ENCODE measurements around the gene CNIH2.

The CNIH2 gene

DNA sequence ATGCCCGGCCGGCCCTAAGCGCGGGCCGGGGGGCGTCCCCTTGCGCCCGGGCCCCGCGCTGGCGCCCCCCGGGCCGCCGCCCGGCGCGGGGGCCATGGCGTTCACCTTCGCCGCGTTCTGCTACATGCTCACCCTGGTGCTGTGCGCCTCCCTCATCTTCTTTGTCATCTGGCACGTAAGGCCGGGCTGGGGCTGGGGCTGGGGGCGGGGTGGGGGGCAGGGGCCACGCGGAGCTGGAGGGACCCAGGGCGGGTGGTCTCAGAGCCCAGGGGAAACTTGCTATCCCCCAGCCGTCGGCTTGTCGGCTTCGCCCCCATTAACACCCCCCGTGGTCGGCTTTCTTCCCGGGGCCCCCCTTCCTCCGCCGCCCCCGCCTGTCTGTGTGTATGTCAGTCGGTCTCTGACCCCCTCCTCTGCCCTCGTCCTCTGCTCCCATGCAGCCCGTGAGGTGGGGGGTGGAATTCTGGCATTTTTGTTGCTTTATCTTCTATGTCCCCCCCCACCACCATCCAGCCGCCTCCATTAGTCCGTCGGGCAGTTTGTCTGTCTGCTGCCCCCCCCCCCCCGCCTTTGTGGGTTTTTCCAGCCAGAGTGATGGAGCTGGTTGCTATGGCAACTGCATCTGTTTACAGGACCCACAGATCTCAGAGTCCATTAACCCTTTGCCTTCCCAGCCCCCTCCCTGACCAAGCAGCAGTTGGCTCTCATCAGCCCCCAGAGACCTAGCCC, 552 bp downstream of the CNIH2 start:
- DNase-seq = no peak

DNA sequence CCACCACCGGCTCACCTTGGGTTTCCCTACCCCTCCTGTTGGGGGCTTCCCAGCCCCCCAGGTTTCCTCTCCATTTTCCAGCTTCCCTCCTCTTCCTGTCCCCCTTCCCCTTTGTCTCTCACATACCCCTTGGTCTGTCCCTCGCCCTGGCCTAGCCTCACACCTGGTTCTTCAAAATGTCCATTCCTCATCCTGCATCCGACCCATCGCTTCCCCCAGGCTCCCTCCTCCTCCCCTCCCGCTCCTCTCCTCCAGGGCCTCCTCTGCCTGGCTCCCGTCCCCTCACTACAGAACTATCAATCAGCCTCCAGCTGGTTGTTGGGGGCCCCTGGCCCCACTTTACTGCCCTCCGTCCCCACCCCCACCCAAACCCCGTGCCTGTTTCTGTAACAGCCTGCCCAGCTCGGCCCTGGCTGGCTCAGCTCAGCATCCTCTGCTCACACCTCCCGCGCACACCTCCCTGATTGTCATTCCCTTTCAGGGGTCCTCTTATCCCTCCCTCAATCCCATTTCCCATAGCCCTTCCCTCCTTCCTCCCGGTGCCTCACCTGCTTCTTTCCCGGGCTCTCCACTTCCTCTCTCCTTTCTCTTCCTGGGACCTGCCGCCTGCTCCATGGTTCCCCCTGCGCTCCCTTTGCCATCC, 1.2 kb downstream of the CNIH2 start:
- DNase-seq = no peak

DNA sequence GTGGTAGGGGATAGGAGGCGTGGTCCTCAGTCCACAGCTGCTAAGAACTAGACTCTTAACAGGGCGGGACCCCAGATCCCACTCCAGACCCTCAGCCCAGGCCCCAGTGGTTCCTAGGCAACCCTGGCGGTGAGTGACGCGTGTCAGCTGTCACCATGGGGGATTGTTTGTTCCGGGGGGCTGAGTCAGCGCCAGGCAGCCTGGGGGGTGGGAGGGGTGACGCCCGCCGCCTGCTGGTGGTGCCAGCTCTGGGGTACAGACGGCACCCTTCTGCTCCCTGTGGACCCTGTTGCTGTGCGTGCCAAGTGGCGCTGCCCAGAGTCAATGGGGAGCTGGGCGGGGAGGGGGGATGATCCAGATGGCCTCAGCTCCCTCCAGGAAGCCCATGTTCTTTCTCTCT, 2.5 kb downstream of the CNIH2 start:
- DNase-seq = peak; percentile 44

DNA sequence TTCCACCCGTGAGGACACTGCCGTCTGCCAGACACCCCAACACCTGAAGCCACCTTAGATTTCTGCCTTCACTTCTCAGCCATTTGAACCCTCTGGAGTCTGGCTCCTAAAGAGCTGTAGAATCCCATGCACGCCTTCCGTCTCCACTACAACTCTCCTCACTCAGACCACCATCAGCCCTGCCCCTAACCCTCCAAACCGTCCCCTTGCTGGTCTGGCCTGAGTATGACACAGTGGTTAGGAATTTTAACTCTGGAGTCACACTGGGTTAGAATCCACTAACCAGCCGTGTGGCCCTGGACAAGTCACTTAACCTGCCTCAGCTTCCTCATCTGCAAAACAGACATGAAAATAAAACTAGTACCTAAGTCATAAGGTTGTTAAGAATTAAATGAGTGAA, 3.0 kb downstream of the CNIH2 start:
- no peak for DNase-seq

DNA sequence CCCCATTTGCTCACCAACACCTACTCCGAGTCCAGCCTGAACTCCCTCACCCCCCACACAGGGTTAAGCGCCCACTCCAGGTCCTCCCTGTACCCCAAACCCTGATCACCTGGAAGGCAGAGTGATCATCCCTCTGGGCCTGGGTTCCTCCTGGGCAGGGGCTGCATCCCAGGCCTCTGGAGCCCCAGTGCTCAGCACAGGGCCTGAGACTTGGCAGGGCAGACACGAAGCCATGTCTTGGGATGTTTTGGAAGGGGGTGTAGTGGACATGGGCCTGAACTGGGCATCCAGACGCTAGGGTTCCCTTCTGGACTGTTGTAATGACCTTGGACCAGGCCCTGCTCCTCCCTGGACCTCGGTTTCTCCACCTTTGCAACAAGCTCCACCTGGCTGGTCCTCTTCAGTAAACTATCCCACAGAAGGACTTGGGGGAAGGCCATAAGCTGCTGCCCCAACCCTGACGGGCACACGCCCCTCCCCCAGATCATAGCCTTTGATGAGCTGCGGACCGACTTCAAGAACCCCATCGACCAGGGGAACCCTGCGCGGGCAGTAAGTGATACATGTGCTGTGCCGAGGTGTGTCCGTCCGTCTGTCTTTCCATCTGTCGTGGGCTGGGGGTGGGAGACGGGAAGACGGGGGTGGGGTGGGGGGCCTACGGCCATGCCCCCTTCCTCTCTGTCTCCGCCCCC, 3.9 kb downstream of the CNIH2 start:
- no peak for DNase-seq

DNA sequence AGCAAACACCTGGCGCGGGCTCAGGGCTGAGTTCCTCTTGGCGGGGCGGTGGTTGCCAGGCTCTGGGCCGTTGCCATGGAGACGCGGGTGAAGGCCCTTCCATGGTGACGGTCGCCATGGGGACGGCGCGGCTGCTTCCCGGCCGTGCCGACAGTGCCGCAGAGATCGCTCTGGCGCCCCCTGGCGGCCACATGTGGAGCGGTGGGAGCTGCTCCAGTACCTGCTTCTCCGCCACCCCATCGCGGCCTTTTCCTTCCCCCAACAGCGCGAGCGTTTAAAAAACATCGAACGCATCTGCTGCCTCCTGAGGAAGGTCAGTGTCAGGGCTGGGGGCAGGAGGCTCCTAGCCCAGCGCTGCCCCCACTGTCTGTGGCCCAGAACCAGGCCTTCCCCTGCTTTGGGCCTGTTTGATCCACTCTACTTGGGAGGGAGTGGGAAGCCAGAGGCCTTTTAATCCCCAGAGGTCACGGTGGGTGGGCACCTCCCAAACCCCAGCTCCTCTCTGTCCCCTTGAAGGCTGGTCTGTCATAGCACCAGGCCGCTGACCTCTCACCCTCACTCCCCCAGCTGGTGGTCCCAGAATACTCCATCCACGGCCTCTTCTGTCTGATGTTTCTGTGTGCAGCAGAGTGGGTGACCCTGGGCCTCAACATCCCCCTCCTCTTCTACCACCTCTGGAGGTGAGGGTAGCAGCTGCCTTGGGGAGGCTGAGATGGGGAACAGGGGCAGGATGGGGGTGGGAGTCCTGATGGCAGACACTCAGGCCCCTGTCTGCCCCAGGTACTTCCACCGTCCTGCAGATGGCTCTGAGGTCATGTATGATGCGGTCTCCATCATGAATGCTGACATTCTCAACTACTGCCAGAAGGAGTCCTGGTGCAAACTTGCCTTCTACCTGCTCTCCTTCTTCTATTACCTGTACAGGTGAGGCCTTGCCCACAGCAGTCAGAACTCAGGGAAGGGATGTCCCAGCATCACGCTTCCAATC, 4.8 kb downstream of the CNIH2 start:
- DNase-seq = peak; percentile 69

DNA sequence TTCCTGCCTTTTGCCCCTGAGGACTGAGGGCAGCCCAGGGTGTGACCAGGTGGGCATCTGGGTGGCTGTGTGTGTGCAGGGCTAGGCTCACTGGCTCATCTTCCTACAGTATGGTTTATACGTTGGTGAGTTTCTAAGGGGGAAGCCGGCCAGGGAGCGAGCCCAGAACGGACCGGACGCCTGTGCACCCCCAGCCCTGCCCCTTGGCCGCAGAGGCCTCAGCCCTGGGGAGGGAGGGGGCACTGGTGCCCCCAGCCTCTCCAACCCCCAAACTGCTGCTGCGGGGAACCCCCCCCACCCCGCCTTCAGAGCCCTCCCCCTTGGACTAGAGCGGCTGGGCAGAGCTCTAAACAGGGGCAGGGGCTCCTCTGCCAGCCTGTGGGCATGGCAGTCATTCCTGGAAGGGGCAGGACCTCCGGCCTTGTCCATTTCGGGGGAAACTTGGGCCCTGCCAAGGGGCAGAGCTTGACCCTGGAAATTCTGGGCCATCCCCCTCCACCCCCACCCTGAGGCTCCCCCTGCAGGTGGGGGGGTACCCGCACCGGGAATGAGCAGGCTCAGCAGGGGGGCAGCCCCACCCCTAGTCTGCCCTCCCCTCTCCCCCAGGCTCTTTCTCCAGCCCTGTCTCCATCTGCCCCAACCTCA, 5.6 kb downstream of the CNIH2 start:
- DNase-seq = no peak

DNA sequence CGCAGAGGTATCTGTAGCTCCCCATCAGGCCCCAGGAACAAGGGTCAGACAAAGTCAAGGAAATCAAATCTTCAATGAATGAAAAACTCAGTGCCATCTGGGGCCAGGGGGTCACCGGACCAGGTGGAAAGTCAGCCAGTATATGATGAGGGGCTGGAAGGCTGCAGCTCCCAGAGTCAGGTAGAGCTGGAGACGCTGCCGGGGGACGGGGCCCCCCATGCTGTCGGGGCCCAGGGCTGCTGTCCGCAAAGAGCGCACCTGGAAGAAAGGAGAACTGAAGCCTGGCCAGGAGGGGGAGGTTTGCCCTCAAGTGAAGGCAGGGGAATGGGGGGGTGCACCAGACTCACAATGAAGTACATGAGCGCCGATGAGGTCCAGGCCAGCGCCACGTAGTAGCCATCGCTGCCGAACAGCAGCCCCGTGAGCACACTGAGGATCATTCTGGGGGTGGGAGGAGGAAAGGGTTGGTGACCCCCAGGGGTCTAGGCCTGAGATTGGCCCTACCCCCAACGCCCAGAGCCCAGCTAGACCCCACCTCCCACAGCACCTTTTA, 6.6 kb downstream of the CNIH2 start:
- no peak for DNase-seq

DNA sequence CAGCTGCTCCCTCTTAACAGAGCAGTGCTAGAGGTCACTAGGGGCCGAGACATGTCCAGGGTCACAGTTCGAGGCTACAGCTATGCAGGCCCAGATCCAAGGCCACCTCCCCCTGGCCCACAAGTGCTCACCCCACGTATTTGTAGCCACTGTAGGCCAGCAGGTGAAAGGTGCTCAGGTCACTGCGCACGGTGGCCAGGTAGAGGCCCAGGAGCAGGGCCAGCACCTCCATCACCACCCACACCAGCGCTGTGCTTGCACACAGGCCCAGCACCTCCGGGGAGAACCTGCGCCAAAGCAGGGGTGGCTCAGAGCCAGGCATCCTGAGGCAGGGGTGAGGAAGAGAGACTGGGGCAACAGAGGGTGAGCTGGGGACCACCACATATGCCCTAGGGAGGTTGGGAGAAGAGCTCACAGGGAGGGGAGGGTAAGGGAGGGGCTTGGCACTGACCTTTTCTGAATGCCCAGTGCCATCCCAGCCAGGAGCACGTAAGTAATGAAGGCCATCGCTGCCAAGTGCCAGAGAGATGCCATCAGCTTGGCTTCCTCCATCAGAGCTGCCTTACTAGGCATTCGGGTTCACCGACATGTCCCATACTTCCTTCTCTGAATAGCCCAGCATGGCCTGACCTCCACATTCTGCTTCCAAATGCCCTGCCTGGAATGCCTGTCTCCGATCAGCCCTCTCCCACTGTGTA, 7.4 kb downstream of the CNIH2 start:
- no peak for DNase-seq

DNA sequence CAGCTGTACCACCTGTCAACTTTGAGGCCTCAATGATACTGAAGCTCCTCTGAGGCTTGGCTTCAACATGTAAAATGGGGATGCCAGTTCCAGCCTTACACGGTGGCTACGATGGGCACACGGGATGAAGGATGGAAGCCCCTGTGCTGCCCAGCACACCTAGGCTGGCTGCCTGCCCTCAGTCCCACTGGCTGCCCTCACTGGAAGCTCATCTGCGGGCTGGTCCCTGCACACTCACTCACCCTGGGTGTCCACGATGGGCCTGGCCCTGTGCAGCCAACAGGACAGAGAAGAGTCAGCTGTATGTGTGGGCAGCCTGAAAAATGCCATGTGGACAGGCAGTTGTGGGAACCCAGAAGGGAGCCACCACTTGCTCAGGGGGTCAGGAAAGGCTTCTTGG, 8.7 kb downstream of the CNIH2 start:
- no peak for DNase-seq

DNA sequence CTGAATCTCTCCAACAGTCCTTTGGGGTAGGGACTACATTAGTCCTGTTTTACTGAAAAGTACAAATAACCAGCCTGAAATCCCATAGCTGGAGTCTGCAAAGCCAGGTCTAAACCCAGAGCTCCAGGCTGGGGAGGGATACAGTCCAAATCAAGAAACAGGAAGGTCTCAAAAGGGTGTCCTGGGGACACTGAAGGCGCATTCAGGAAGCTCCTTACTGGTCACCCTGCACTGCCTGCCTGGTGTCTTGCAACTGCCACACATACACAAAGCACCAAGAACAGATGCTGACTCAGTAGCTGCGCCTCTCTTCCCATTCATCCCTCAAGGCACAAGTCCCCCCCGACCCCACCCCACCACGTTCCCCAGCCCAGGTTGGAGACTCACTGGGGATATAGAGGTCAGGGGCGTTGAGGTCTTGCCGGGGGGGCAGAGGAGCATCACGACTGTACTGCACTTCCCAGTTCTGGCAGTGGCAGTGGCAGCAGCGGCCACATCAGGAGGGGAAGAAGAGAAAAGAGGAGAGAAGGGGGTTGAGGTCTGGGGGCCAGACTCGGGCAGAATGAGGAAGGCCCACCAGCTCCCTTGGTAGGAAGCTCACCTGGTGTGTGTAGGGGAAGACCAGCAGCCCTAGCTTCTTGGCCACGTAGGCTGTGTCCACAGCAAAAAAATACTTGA, 9.4 kb downstream of the CNIH2 start:
- no peak for DNase-seq

DNA sequence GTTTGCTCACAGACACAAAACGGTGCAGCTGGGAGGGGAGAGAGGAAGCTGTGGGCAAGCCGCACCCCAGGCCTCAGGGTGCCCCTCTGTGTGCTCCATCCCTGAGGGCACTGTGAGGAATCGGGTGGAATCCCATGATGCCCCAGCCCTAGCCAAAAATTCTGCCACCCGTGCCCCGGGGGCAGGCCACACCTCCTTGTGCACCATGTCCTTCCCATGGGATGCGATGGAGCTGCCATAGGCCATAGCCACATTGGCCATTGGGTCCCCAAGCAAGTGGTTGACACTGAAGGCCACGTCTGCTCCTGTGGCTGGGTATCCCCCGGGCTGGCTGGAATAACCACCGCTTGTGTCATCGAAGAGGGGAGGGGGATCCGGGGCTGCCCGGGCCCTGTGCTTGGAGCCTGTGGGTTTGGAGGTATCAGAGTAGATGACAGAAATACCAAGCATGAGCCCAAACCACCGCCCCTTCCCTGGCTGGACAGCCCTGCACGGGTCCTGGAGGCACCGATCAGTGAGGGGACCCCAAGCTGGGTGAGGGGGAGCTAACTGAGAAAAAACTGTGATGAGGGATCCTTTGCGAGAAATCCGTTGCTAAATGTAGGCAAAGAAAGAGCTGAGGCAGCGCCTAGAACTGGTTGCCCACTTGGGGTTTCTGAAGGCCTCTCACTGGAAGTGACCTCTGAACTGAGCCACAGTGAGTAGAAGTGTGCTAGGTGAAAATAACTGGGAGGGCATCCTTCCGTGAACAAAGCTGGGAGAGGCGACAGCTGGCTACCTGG, 10.1 kb downstream of the CNIH2 start:
- DNase-seq = no peak

DNA sequence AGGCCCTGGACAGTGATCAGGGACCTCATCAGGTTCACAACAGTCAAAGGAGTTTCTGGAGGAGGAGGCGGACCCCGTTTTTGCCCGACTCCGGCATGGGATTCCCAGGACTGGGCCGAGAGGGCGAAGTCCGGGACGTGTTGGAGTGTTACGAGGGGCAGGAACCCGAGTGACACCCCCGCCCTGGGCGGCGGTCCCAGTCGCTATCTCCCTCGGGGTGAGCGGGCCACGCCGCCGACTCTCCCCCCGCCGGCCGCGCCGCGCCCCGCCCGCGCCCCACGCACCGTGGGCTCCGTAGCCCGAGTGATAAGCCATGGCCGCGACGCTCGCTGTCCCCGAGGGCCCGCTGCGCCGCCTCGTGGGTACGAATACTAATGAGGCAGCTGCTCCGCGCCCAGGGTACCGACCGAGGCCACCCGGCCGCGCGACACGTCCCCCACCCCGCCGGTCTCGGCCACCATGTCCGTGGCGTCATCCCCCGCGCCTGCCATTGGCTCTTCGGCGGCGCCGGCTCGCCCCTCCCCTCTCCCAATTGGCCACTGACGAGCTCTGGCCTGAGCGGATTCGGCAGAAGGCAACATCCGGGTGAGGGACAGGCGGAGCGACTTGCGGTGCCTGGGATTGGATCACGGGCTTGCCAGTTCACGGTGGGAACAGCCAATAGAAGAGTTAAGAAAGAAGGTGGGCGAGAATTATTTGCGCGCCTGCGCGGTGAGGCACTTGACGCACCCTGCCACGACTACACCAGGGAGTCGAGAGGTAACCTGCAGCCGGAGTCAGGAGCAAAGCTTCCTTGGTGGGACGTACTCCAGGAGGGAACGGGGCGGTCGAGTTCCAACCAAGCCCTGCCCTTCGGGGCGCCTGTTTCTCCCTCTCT, 10.9 kb downstream of the CNIH2 start, which contains the start of gene YIF1A:
YIF1A (minus strand) TSS at position 473 of the 877 bp plus-strand sequence; CDS start at position 315, 158 bp downstream.
- DNase-seq = peak; percentile 91

DNA sequence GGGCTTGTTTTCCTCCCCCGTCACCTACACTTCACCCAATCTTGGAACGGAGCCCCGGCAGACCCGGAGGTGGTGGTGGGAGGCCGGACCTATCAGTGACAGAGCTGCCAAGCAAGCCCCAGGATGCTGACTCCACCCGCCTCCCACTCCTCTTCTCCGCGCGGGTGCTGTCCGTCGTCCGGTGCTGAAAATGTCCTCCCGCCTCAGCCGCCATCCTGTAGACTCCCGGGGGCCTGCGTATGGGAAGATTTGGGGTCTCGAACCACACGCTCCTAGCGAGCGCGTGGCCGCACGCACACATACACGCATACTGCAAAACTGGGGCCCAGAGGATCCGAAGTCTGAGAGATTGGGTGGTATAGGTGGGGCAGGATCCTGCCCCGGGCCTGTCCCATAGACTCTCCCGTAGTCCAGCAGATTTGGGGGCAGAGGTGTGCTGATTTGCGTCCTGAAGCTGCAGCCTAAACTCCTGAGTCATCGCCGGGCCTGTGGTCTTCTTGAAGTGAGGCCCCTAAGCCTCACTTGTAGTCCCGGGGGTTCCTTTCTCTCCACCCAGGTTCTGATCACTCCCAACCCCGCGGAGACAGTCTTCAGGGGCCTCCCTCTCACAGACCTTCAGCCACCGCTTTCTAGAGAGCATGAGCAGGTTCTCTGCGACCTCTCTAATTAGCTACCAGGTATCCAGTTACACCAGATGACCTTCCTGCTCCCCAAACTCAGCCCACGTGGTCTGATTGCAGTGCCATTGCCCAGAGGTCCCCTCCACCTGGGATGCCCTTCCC, 11.8 kb downstream of the CNIH2 start:
- no peak for DNase-seq

DNA sequence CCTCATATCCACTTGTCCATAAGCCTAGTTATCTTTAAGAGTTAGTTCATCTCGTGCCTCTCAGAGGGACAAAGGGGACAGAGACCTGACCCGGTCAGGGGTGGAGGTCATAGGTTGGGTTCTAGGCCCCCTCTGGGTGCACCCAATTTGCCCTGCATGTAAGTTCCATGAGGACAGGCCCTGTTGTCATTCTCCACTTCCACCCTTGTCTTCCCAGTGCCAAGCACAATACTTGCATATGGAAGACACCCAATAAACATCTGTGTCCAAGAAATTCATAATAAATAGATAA, 12.3 kb downstream of the CNIH2 start:
- no peak for DNase-seq

DNA sequence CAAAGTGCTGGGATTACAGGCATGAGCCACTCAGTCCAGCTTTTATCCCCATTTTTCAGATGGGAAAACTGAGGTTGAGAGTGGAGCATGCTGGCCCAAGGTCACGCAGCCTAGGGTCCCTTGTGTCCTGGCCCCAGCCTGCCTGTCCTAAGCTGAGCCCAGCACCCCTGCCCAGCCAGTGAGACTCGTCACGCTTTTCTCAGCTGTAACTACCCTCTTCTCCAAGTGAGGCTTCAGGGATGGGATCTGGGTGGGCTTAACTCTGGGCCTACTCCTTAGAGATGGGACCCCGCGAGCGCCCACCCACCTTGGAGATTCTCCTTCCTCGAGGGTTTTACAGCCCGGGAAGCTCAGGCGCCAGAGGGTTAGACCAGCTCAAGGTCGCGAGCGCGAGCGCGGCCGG, 13.3 kb downstream of the CNIH2 start:
- DNase-seq = no peak

DNA sequence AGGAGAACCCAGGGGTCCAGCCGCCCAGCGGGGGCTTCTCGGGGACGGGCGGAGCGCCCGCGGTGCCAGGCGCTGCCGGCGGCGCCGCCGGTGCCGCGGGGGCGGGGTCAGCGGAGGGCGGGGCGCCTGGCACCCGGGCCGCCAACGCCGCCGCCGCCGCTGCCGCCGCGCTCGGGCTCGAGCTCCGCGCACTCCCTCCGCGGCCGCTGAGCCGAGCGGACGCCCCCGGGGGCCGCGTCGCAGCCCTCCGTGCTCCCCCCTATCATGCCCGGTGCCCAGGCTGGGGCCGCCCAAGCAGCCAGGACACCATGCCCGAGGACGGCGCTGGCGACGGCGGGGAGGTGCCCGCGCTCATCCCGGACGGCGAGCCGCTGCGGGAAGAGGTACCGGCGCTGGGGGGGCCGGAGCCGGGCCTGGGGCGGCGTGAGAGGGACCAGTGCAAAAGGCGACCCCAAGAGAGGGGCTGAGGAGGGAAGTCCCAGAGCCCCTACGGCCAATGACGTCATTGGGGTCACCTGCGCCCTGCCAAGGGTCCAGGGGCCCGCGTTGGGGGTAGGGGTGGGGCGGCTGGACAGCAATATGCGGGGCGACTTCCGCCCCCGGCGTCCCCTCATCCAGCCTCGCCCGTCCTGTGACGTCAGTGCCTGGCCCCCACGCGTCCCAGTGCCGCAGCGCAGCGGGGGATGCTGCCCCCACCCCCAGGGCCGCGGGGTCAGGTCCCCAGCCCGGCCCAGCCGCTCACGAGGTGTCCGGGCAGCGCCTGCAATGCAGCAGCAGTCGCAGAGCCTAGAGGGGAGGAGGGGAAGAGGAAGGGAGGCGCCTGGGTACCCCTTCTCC, 13.9 kb downstream of the CNIH2 start, which contains the start of gene TMEM151A:
TMEM151A (plus strand) TSS at position 189 of the 837 bp plus-strand sequence; CDS start at position 309, 120 bp downstream.
- no peak for DNase-seq

Measured in NCI-H524 treated with DMSO at 0.1 percent for 48 hours (cell line).